HG03139 (cell line): ENCODE measurements around the gene TMEFF2.

ENCODE experiments used
- ATAC-seq: cut with Tn5 transposase; IDR thresholded peaks from one replicate; pipeline ENCODE4 v1.9.1; 2021; ENCODE audit not compliant: unreplicated experiment

Gene TMEFF2

GRCh38 chr2:191979221-191979730, 215.5 kb downstream of the TMEFF2 start:
- ATAC-seq: no peak

GRCh38 chr2:191977754-191978153, 217.0 kb downstream of the TMEFF2 start:
- no peak for ATAC-seq

- ATAC-seq: no peak
These were observed 218.3 kb downstream of the TMEFF2 start for GRCh38 chr2:191976436-191976835.

- no peak for ATAC-seq
These were observed 220.1 kb downstream of the TMEFF2 start for GRCh38 chr2:191974676-191975075.

GRCh38 chr2:191970867-191971266, 223.9 kb downstream of the TMEFF2 start:
- no peak for ATAC-seq

- ATAC-seq: no peak
These were observed 226.6 kb downstream of the TMEFF2 start for GRCh38 chr2:191968120-191968519.

GRCh38 chr2:191965733-191966132, 229.0 kb downstream of the TMEFF2 start:
- no peak for ATAC-seq

GRCh38 chr2:191961556-191961955, 233.2 kb downstream of the TMEFF2 start:
- ATAC-seq: no peak

GRCh38 chr2:191959209-191959608, 235.5 kb downstream of the TMEFF2 start:
- ATAC-seq: no peak

GRCh38 chr2:191957996-191958860, 236.5 kb downstream of the TMEFF2 start:
- ATAC-seq: no peak

- ATAC-seq: no peak
These were observed 240.3 kb downstream of the TMEFF2 start for GRCh38 chr2:191954451-191954850.

GRCh38 chr2:191952515-191953270, 242.0 kb downstream of the TMEFF2 start:
- ATAC-seq: no peak

GRCh38 chr2:191951832-191952231, 242.9 kb downstream of the TMEFF2 start:
- no peak for ATAC-seq

GRCh38 chr2:191951376-191951775, 243.4 kb downstream of the TMEFF2 start:
- no peak for ATAC-seq

GRCh38 chr2:191950132-191950874, 244.4 kb downstream of the TMEFF2 start:
- ATAC-seq: no peak

- ATAC-seq: no peak
These were observed 247.5 kb downstream of the TMEFF2 start for GRCh38 chr2:191947235-191947634.

- no peak for ATAC-seq
These were observed 248.1 kb downstream of the TMEFF2 start for GRCh38 chr2:191946471-191947182.

GRCh38 chr2:191945623-191946022, 249.1 kb downstream of the TMEFF2 start:
- ATAC-seq: no peak

- ATAC-seq: no peak
These were observed 252.0 kb downstream of the TMEFF2 start for GRCh38 chr2:191942739-191943103.

GRCh38 chr2:191942090-191942738, 252.5 kb downstream of the TMEFF2 start:
- no peak for ATAC-seq
